Nucleus accumbens (tissue), 56 donors: ENCODE measurements around the gene NFKBIE.

Experiments
- DNase-seq, 56 donors: peaks; one replicate each; lab custom pipeline; 2025; lab: John Stamatoyannopoulos, UW

NFKBIE gene

DNA sequence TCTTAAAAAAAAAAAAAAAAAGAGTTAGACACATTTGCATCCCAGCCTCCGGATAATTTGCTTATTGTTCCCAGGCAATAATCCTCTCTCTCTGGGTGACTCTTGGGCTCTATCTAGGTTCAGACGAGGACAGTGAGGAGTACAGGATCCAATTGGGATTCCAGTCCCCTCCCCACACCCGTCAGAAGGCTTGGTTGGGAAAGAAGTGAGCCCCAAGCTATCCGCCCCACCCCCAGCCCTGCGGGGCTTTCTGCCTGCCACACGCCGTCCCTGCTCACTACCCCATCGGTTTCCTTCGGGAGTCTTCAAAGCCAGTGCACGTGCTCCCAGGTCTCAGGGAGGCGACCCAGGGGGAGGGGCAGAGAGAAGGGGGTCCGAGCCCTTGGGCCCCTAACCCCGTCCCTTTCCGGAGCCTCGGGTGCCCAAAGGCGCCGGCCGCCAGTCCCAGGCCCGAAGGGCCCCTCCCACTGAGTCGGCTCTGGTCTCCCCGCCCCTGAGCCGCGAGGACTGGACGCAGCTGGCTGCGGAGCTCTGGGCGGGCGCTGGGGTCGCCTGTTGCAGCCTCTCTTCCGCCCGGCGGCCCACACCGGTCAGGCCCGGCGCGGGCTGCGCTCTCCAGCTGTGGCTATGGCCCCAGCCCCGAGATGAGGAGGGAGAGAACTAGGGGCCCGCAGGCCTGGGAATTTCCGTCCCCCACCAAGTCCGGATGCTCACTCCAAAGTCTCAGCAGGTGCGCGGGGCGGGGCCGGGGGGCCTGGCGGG, 46.1 kb downstream of the NFKBIE start:
- DNase-seq = peak in 37 of 56 donors; percentile 11 to 70 (median 38)

DNA sequence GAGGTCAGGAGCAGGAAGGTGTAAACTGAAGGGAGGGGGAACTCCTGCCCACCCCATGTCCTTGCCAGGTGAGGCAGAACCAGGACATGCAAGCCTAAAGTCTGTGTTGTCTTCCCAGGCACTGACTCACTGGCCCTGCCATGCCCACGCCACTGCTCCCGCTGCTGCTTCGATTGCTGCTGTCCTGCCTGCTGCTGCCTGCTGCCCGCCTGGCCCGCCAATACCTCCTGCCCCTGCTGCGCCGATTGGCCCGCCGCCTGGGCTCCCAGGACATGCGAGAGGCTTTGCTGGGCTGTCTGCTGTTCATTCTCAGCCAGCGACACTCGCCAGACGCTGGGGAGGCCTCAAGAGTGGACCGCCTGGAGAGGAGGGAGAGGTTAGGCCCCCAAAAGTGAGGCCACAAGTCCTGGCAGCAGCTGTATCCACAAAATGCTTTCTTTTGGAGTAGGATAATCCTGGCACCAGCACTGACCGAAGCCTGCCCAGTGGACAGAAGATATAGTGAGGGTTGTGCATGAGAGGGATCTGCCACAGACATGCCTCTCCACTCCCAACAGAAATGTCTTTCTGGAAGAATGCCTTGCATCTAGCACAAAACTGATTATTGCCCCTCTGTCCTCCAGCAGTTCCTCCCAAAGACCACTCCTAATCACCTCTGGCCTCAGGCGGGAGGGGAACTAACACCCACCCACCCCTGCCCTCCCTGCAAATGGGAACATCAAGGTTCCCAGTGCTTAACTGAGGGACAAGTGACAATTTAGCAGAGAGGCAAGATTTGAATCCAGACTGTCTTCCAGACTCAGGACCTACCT, 47.8 kb downstream of the NFKBIE start:
- DNase-seq = peak in 32 of 56 donors; percentile 7 to 74 (median 30)

GRCh38 chr6:44216677-44217331, 48.5 kb downstream of the NFKBIE start, which contains the start of gene MYMX:
Gene MYMX, plus strand, starts transcription at chr6:44216926. Its CDS starts 546 bp downstream, at chr6:44217472.
- DNase-seq = no peak

- DNase-seq = no peak
Observed at GRCh38 chr6:44214307-44214706, 51.0 kb downstream of the NFKBIE start.

- DNase-seq = no peak
Observed at GRCh38 chr6:44211284-44211683, 54.1 kb downstream of the NFKBIE start.
